OCI-LY3 (cell line): ENCODE results near the gene SGIP1.

Experiments
- EZH2phosphoT487 ChIP-seq: fragments of 200-600 bp; shearing (Covaris generic); IDR thresholded peaks from 2 replicates; pipeline ENCODE4 v1.6.1; 2018; ENCODE audit warnings: antibody characterized with exemption, mixed run types, low read depth
- TF ChIP-seq, protein P1 (sequence below): fragments of 200-600, 300-600 bp; sonication (generic); IDR thresholded peaks from 2 replicates; pipeline ENCODE4 v1.5.1; 2014; ENCODE audit warnings: antibody characterized with exemption, low read length, low read depth

GRCh38 chr1:66540434-66541032 is 6.6 kb downstream of the SGIP1 start:
- TF ChIP-seq, protein P1, sequence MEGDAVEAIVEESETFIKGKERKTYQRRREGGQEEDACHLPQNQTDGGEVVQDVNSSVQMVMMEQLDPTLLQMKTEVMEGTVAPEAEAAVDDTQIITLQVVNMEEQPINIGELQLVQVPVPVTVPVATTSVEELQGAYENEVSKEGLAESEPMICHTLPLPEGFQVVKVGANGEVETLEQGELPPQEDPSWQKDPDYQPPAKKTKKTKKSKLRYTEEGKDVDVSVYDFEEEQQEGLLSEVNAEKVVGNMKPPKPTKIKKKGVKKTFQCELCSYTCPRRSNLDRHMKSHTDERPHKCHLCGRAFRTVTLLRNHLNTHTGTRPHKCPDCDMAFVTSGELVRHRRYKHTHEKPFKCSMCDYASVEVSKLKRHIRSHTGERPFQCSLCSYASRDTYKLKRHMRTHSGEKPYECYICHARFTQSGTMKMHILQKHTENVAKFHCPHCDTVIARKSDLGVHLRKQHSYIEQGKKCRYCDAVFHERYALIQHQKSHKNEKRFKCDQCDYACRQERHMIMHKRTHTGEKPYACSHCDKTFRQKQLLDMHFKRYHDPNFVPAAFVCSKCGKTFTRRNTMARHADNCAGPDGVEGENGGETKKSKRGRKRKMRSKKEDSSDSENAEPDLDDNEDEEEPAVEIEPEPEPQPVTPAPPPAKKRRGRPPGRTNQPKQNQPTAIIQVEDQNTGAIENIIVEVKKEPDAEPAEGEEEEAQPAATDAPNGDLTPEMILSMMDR, result no peak
- TF ChIP-seq EZH2phosphoT487, result no peak
